Endothelial cell of umbilical vein (primary cell): ENCODE results near the gene ZNF160. TPM values are rescaled to one million over a fixed set of nuclear protein-coding genes. Genes with fewer than 3 reads are reported as not detected.

Experiments used
- BruUV-seq: library from RNA; stranded (reverse); fragments of 400-500 nt; replicated peaks from 2 replicates; lab custom pipeline; 2021; lab: Mats Ljungman, UMichigan
- CTCF ChIA-PET: fragments of 300-600, 350-600 bp; sonication (Branson Sonifier 250); formaldehyde crosslinking; loops from one replicate; lab custom pipeline; 2021; ENCODE audit warnings: antibody characterized with exemption, inconsistent platforms; lab: Charles Lee
- POLR2A ChIA-PET: fragments of 300-600, 350-600 bp; sonication (Branson Sonifier 250); formaldehyde crosslinking; loops from one replicate; lab custom pipeline; 2021; ENCODE audit warnings: antibody characterized with exemption, inconsistent platforms; lab: Charles Lee
- DNase-seq: peaks from one replicate; pipeline ENCODE4 v3.0.0-alpha.2; 2011; ENCODE audit warnings: low read depth, low spot score
- FAIRE-seq: peaks from 2 replicates; lab custom pipeline; 2011; peaks lifted over from hg19 to GRCh38; lab: Jason Lieb, UNC
- H2AFZ ChIP-seq: 2 replicates; pipeline ENCODE4 v1.6.0; 2012; ENCODE audit warnings: low read depth, low read length, control low read depth, inconsistent platforms
- H3K27ac ChIP-seq: 2 replicates; pipeline ENCODE4 v1.5.1; 2011; ENCODE audit warnings: low read depth, mild to moderate bottlenecking, control low read depth, low read length, moderate library complexity; ENCODE audit not compliant: insufficient read depth
- H3K27me3 ChIP-seq, 2 experiments: 2 replicates each; pipeline versions ENCODE4 v1.6.0 to v1.6.1; 2011; ENCODE audit warnings: low read length in 2 of 2, mixed read lengths in 1 of 2; ENCODE audit not compliant: control insufficient read depth in 2 of 2, insufficient read depth in 2 of 2
- H3K36me3 ChIP-seq, 2 experiments: 2 replicates in 1 of 2; 3 replicates in 1 of 2; pipeline ENCODE4 v1.5.1; 2011; ENCODE audit warnings: low read length in 2 of 2, mild to moderate bottlenecking in 1 of 2, moderate library complexity in 1 of 2; ENCODE audit not compliant: control insufficient read depth in 2 of 2, insufficient read depth in 2 of 2; ENCODE audit errors: extremely low read depth in 1 of 2
- H3K4me1 ChIP-seq: 3 replicates; pipeline ENCODE4 v1.5.1; 2011; ENCODE audit warnings: mild to moderate bottlenecking, low read length; ENCODE audit not compliant: control insufficient read depth, insufficient read depth; ENCODE audit errors: extremely low read depth
- H3K4me2 ChIP-seq: 2 replicates; pipeline ENCODE4 v1.6.1; 2011; ENCODE audit warnings: low read length, control low read depth, mixed read lengths; ENCODE audit not compliant: insufficient read depth
- H3K4me3 ChIP-seq, 3 experiments: fragments of 200-600 bp in 1 of 3; sonication (generic), shearing (Covaris generic) in 1 of 3; replicated peaks in 1 of 3; 2 replicates each; pipeline ENCODE4 v1.5.1; 2011 to 2016; ENCODE audit warnings: control low read depth in 3 of 3, low read length in 3 of 3, mild to moderate bottlenecking in 2 of 3, inconsistent platforms in 1 of 3, low read depth in 1 of 3, moderate library complexity in 1 of 3; ENCODE audit not compliant: insufficient read depth in 1 of 3
- H3K79me2 ChIP-seq: 2 replicates; pipeline ENCODE4 v1.6.0; 2012; ENCODE audit warnings: low read length, inconsistent platforms; ENCODE audit not compliant: control insufficient read depth, insufficient read depth
- H3K9ac ChIP-seq: replicated peaks from 2 replicates; pipeline ENCODE3; 2011; ENCODE audit warnings: low read length, control low read depth; ENCODE audit not compliant: insufficient read depth; ENCODE audit errors: extremely low read depth
- H3K9me1 ChIP-seq: replicated peaks from 3 replicates; pipeline ENCODE4 v1.6.0; 2011; ENCODE audit warnings: mild to moderate bottlenecking, low read length; ENCODE audit not compliant: control insufficient read depth, insufficient read depth; ENCODE audit errors: extremely low read depth
- H3K9me3 ChIP-seq: replicated peaks from 2 replicates; pipeline ENCODE4 v1.5.1; 2012; ENCODE audit warnings: low read length, inconsistent platforms; ENCODE audit not compliant: control insufficient read depth, insufficient read depth
- H4K20me1 ChIP-seq: replicated peaks from 2 replicates; pipeline ENCODE3; 2011; ENCODE audit warnings: mild to moderate bottlenecking, low read length; ENCODE audit not compliant: control insufficient read depth, insufficient read depth; ENCODE audit errors: extremely low read depth
- GATA2 ChIP-seq: IDR thresholded peaks from 2 replicates; pipeline ENCODE4 v1.7.0; 2011; ENCODE audit warnings: low read depth, mild to moderate bottlenecking, moderate library complexity, mixed read lengths, low read length; ENCODE audit not compliant: insufficient read length, insufficient read depth
- JUN ChIP-seq: IDR thresholded peaks from 2 replicates; pipeline ENCODE4 v1.6.1; 2011; ENCODE audit warnings: borderline replicate concordance, low read depth; ENCODE audit not compliant: insufficient read length, insufficient read depth
- POLR2A ChIP-seq: IDR thresholded peaks from 2 replicates; pipeline ENCODE4 v1.6.1; 2012; ENCODE audit warnings: low read depth, mild to moderate bottlenecking, control low read depth, low read length
- POLR2AphosphoS5 ChIP-seq: IDR thresholded peaks from 2 replicates; pipeline ENCODE4 v1.6.1; 2012; ENCODE audit warnings: low read depth, mild to moderate bottlenecking, control low read depth, low read length, moderate library complexity; ENCODE audit not compliant: insufficient read depth
- dilution Hi-C: fragments of 300-500 bp; cut with MboI; formaldehyde crosslinking; loops from one replicate; pipeline ENCODE4 v1.15.0; 2019; ENCODE audit warnings: low sequenced_read_pairs; ENCODE audit not compliant: extremely low pct_ligation_motif_present
- intact Hi-C: fragments of 100-400 bp; cut with micrococcal nuclease; formaldehyde crosslinking; loops from one replicate; pipeline ENCODE4 v1.10.0; 2022
- polyA plus RNA-seq, 4 experiments: library from polyadenylated mRNA; depleted of rRNA in 3 of 4; stranded (reverse) in 3 of 4; unstranded in 1 of 4; fragments of >200 nt; gene quantifications; 2 replicates each; pipeline versions ENCODE4 v1.2.1 to v1.2.3, GENCODE V29; 2011 to 2012; ENCODE audit warnings: missing spikeins in 1 of 4
- total RNA-seq: library from RNA; stranded (reverse); gene quantifications from 2 replicates; pipeline ENCODE4 v1.2.3, GENCODE V29; 2021
- TF ChIP-seq, protein P1 (sequence below), 2 donors: IDR thresholded peaks; 1 replicate in 1 of 2; 2 replicates in 1 of 2; pipeline ENCODE4 v1.5.1; 2011; ENCODE audit warnings: low read length in 2 of 2, mild to moderate bottlenecking in 2 of 2, moderate library complexity in 2 of 2, control low read depth in 1 of 2, inconsistent platforms in 1 of 2, low read depth in 1 of 2; ENCODE audit not compliant: insufficient read depth in 1 of 2; ENCODE audit errors: extremely low read depth in 1 of 2
- TF ChIP-seq, protein P2 (sequence below): IDR thresholded peaks from 2 replicates; pipeline ENCODE4 v1.6.1; 2011; ENCODE audit not compliant: insufficient read depth, insufficient read length

The ZNF160 gene
- total and polyA plus RNA-seq, 2 donors (not counting 3 experiments of a cell fraction or from before 2014, with no cell fraction given): 11.3 to 16.4 TPM

DNA sequence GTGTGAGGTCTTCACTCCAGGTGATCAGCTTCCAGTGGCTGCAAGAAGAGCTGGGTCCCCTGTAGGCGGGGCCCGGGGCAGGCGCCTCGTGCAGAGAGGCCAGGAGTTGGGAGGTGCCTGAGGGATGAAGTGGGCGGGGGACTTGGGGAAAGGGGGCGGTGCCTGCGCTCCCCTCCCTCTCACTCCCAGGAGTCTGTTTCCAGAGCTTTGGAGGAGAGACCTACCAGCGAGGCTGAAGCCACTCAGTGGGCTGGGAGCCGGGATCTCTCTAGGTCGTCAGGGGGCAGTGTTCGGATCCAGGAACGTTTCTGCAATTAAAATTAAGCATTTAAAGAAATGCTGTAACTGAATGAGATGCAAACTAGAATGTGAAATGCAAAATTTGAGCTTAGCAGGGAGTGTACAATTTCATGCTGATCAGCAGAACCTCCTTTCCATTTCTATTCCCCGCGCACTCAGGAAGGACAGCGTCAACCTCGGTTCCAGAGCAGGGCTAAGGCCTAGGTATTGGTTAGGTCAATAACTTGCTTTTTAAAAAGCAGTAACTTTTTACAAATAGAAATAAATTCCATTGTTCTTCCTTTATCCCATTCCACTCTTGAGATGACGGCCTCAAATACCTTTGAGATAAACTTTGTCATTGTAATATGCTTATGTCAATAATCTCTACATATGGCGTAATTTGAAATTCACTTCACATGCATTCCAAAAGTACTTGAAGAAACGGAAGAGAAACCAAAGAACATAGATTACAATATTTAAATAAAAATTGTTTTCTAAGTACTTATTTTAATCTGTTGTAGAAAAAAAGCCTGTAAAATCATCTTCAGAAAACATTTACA, 11.6 kb downstream of the ZNF160 start:
- BruUV-seq: no TSS peak
- CTCF ChIA-PET: interaction anchor here (1.2 kb wide), 1 partner anchor 15 kb away, joined by 3 read pairs; no protein-coding TSS in a partner anchor
- Histone ChIP-seq H3K4me3 (no peak overlapping the region), H3K27ac (no peak overlapping the region), H3K9me1 (no peaks in the 10 kb centered on the region), H2AFZ (no peak overlapping the region), H3K27me3 (no peaks in the 10 kb centered on the region), H3K4me2 (no peak overlapping the region), H4K20me1 (no peaks in the 10 kb centered on the region), H3K79me2 (no peaks in the 10 kb centered on the region), H3K36me3 (peaks cover 0 to 11% of the 10 kb centered on the region in 2 experiments), H3K9me3 (no peaks in the 10 kb centered on the region), H3K9ac (no peak overlapping the region), H3K4me1 (peaks cover 18% of the 10 kb centered on the region)
- TF ChIP-seq, protein P1, sequence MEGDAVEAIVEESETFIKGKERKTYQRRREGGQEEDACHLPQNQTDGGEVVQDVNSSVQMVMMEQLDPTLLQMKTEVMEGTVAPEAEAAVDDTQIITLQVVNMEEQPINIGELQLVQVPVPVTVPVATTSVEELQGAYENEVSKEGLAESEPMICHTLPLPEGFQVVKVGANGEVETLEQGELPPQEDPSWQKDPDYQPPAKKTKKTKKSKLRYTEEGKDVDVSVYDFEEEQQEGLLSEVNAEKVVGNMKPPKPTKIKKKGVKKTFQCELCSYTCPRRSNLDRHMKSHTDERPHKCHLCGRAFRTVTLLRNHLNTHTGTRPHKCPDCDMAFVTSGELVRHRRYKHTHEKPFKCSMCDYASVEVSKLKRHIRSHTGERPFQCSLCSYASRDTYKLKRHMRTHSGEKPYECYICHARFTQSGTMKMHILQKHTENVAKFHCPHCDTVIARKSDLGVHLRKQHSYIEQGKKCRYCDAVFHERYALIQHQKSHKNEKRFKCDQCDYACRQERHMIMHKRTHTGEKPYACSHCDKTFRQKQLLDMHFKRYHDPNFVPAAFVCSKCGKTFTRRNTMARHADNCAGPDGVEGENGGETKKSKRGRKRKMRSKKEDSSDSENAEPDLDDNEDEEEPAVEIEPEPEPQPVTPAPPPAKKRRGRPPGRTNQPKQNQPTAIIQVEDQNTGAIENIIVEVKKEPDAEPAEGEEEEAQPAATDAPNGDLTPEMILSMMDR (IDR thresholded peaks at IDR 0.05; ENCODE audit: extremely low read depth in 1 of 2, insufficient read depth in 1 of 2, low read depth in 1 of 2, low read length in 2 of 2): no peak
- FAIRE-seq: no peak
- dilution Hi-C loops: no loop called here
- POLR2A ChIA-PET: interaction anchor here (1.8 kb wide), 1 partner anchor 10 kb away, joined by 3 read pairs; no protein-coding TSS in a partner anchor
- no peak for DNase-seq
- intact Hi-C loops: no loop called here

DNA sequence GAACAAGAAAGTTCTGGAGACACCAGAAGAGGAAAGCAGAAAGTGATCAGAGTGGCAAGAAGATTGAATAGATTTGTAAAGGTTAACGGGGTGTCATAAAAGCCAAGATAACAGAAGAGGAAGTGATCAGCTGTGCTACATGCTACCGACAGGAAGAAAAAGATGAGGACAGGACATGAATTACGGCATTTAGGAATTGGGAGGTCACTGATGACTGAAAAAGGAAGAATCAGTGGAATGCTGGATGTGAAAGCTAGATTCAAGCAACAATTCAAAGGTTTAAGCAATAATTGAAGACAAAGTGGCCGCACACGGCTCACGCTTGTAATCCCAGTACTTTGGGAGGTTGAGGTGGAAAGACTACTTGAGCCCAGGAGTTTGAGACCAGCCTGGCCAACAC, 15.1 kb downstream of the ZNF160 start:
- Histone ChIP-seq H2AFZ (no peak overlapping the region), H3K9ac (no peak overlapping the region), H3K4me2 (peak overlapping the region; percentile 25), H3K4me1 (peaks cover 23% of the 10 kb centered on the region), H3K9me1 (no peaks in the 10 kb centered on the region), H3K9me3 (no peaks in the 10 kb centered on the region), H3K4me3 (no peak overlapping the region), H3K36me3 (peaks cover 3 to 25% of the 10 kb centered on the region in 2 experiments), H3K27ac (peak overlapping the region; percentile 92), H3K27me3 (no peaks in the 10 kb centered on the region), H4K20me1 (no peaks in the 10 kb centered on the region), H3K79me2 (no peaks in the 10 kb centered on the region)
- DNase-seq: peak; percentile 41
- TF ChIP-seq, protein P1 (IDR thresholded peaks at IDR 0.05; ENCODE audit: extremely low read depth in 1 of 2, insufficient read depth in 1 of 2, low read depth in 1 of 2, low read length in 2 of 2): no peak
- TF ChIP-seq JUN (no peak), POLR2AphosphoS5 (peak; percentile 32), GATA2 (peak; percentile 85), POLR2A (no peak)
- TF ChIP-seq, protein P2, sequence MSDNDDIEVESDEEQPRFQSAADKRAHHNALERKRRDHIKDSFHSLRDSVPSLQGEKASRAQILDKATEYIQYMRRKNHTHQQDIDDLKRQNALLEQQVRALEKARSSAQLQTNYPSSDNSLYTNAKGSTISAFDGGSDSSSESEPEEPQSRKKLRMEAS: no peak
- CTCF ChIA-PET: interaction anchor here (5.0 kb wide), 1 partner anchor 11 kb away, joined by 38 read pairs; no protein-coding TSS in a partner anchor
- no TSS peak for BruUV-seq
- POLR2A ChIA-PET: interaction anchor here (1.3 kb wide), 1 partner anchor 14 kb away, joined by 3 read pairs; no protein-coding TSS in a partner anchor
- intact Hi-C loops (loop anchor here (5.0 kb wide), 2 partner anchors 96 to 146 kb away; no protein-coding TSS in a partner anchor), dilution Hi-C loops (no loop called here)
- no peak for FAIRE-seq
